WTC11 (cell line): ENCODE results near the gene TCHH. TPM values are rescaled to one million over a fixed set of nuclear protein-coding genes. Genes with fewer than 3 reads are reported as not detected.

Source experiments
- ATAC-seq: fragments of 200-7000 bp; cut with Tn5 transposase; 2 replicates; pipeline ENCODE4 v1.10.0; 2021; ENCODE audit warnings: mild to moderate bottlenecking, moderate library complexity
- CTCF ChIA-PET: fragments of 300-600 bp; sonication (Branson Sonifier 250); formaldehyde crosslinking; loops from one replicate; lab custom pipeline; 2021; ENCODE audit warnings: antibody characterized with exemption; lab: Charles Lee
- POLR2A ChIA-PET: fragments of 350-600 bp; sonication (Branson Sonifier 250); formaldehyde crosslinking; loops from one replicate; lab custom pipeline; 2021; ENCODE audit warnings: antibody characterized with exemption; lab: Charles Lee
- DNase-seq: peaks from one replicate; pipeline ENCODE4 v3.0.0; 2021; ENCODE audit warnings: low spot score
- H3K27ac Mint-ChIP-seq: 2 replicates; pipeline ENCODE4 v1.8.0; 2021; ENCODE audit warnings: mixed read lengths
- H3K27me3 Mint-ChIP-seq: 2 replicates; pipeline ENCODE4 v1.8.0; 2021; ENCODE audit warnings: low read depth, mild to moderate bottlenecking, moderate library complexity, mixed read lengths
- H3K36me3 Mint-ChIP-seq: 2 replicates; pipeline ENCODE4 v1.8.0; 2021; ENCODE audit warnings: mixed read lengths
- H3K4me1 Mint-ChIP-seq: 2 replicates; pipeline ENCODE4 v1.8.0; 2022; ENCODE audit warnings: mixed read lengths
- H3K4me3 Mint-ChIP-seq: 2 replicates; pipeline ENCODE4 v1.8.0; 2021; ENCODE audit warnings: mild to moderate bottlenecking, moderate library complexity, mixed read lengths
- H3K9me3 Mint-ChIP-seq: 2 replicates; pipeline ENCODE4 v1.8.0; 2021; ENCODE audit warnings: mixed read lengths
- AFF4 ChIP-seq: sonication (generic); formaldehyde crosslinking; IDR thresholded peaks from 2 replicates; pipeline ENCODE4 v1.8.1; 2023; ENCODE audit warnings: mild to moderate bottlenecking, missing genetic modification reagents, borderline replicate concordance
- ATF2 ChIP-seq: sonication (generic); formaldehyde crosslinking; IDR thresholded peaks from 2 replicates; pipeline ENCODE4 v1.8.1; 2022; ENCODE audit warnings: low read depth, missing genetic modification reagents, borderline replicate concordance
- CDX4 ChIP-seq: fragments of 250-450 bp; sonication (Bioruptor Pico); IDR thresholded peaks from 2 replicates; pipeline ENCODE4 v1.9.0; 2021; ENCODE audit warnings: moderate library complexity, mild to moderate bottlenecking, inconsistent platforms, borderline replicate concordance
- CREM ChIP-seq: sonication (generic); formaldehyde crosslinking; IDR thresholded peaks from 2 replicates; pipeline ENCODE4 v1.8.1; 2022; ENCODE audit warnings: mild to moderate bottlenecking, missing genetic modification reagents, moderate library complexity
- FOXJ3 ChIP-seq: sonication (generic); formaldehyde crosslinking; IDR thresholded peaks from 2 replicates; pipeline ENCODE4 v1.9.0; 2021; ENCODE audit warnings: missing genetic modification reagents, mild to moderate bottlenecking, borderline replicate concordance
- FOXP4 ChIP-seq: sonication (generic); formaldehyde crosslinking; IDR thresholded peaks from 2 replicates; pipeline ENCODE4 v1.8.0; 2022; ENCODE audit warnings: mild to moderate bottlenecking, missing genetic modification reagents
- HMGA2 ChIP-seq: fragments of 250-450 bp; sonication (Bioruptor Pico); IDR thresholded peaks from 2 replicates; pipeline ENCODE4 v1.4.0; 2021; ENCODE audit warnings: mild to moderate bottlenecking, moderate library complexity
- JUN ChIP-seq: sonication (generic); formaldehyde crosslinking; IDR thresholded peaks from 2 replicates; pipeline ENCODE4 v1.8.0; 2023; ENCODE audit warnings: mild to moderate bottlenecking, missing genetic modification reagents
- MYBL2 ChIP-seq: sonication (generic); formaldehyde crosslinking; IDR thresholded peaks from 2 replicates; pipeline ENCODE4 v1.8.1; 2023; ENCODE audit warnings: mild to moderate bottlenecking, moderate library complexity, missing genetic modification reagents
- SOX15 ChIP-seq: fragments of 250-450 bp; sonication (Bioruptor Pico); IDR thresholded peaks from 2 replicates; pipeline ENCODE4 v1.9.0; 2021; ENCODE audit warnings: mild to moderate bottlenecking
- SP1 ChIP-seq: sonication (generic); formaldehyde crosslinking; conservative IDR thresholded peaks from 2 replicates; pipeline ENCODE4 v1.8.1; 2022; ENCODE audit warnings: missing genetic modification reagents
- TCF7 ChIP-seq: sonication (generic); formaldehyde crosslinking; IDR thresholded peaks from 2 replicates; pipeline ENCODE4 v1.8.0; 2022; ENCODE audit warnings: mild to moderate bottlenecking, low read depth, missing genetic modification reagents, moderate library complexity
- TEAD4 ChIP-seq: sonication (generic); formaldehyde crosslinking; IDR thresholded peaks from 2 replicates; pipeline ENCODE4 v1.8.0; 2022; ENCODE audit warnings: mild to moderate bottlenecking, missing genetic modification reagents
- USF2 ChIP-seq: sonication (generic); formaldehyde crosslinking; IDR thresholded peaks from 2 replicates; pipeline ENCODE4 v1.8.1; 2023; ENCODE audit warnings: mild to moderate bottlenecking, missing genetic modification reagents, moderate library complexity
- ZNF396 ChIP-seq: fragments of 250-450 bp; sonication (Bioruptor Pico); IDR thresholded peaks from 2 replicates; pipeline ENCODE4 v1.8.0; 2021; ENCODE audit warnings: mild to moderate bottlenecking, moderate library complexity, borderline replicate concordance
- ZNF423 ChIP-seq: fragments of 250-450 bp; sonication (Bioruptor Pico); IDR thresholded peaks from 2 replicates; pipeline ENCODE4 v2.1.2; 2022; ENCODE audit warnings: mild to moderate bottlenecking, moderate library complexity
- ZNF512 ChIP-seq: sonication (generic); formaldehyde crosslinking; IDR thresholded peaks from 2 replicates; pipeline ENCODE4 v1.8.1; 2022; ENCODE audit warnings: missing genetic modification reagents, borderline replicate concordance
- ZNF671 ChIP-seq: fragments of 250-450 bp; sonication (Bioruptor Pico); IDR thresholded peaks from 2 replicates; pipeline ENCODE4 v1.8.0; 2021; ENCODE audit warnings: mild to moderate bottlenecking
- total RNA-seq: library from RNA; stranded (reverse); gene quantifications from 3 replicates; pipeline ENCODE4 v1.2.3, GENCODE V29; 2021
- TF ChIP-seq, protein P1 (sequence below): sonication (generic); formaldehyde crosslinking; conservative IDR thresholded peaks from 2 replicates; pipeline ENCODE4 v1.8.1; 2023; ENCODE audit warnings: mild to moderate bottlenecking, low read depth, missing genetic modification reagents, moderate library complexity
- TF ChIP-seq, protein P2 (sequence below): fragments of 250-450 bp; sonication (Bioruptor Pico); IDR thresholded peaks from 2 replicates; pipeline ENCODE4 v2.1.2; 2022; ENCODE audit warnings: mild to moderate bottlenecking, moderate library complexity
- TF ChIP-seq, protein P3 (sequence below): sonication (generic); formaldehyde crosslinking; IDR thresholded peaks from 2 replicates; pipeline ENCODE4 v1.8.1; 2023; ENCODE audit warnings: mild to moderate bottlenecking, missing genetic modification reagents

Gene TCHH
- total RNA-seq, 1 experiment from 2014 or later: 0.04 TPM

GRCh38 chr1:152111515-152111968, 3.7 kb downstream of the TCHH start:
- H3K9me3 Mint-ChIP-seq: peaks cover 10% of the 10 kb centered on the region
- peaks cover 7% of the 10 kb centered on the region; the same call in 1 of the 2 replicates for H3K36me3 Mint-ChIP-seq
- H3K27ac Mint-ChIP-seq: no peak overlapping the region
- no peaks in the 10 kb centered on the region; the same call in 1 of the 2 replicates for H3K27me3 Mint-ChIP-seq
- ChIA-PET POLR2A (no interaction called here), CTCF (interaction anchor here (0.7 to 5.8 kb wide), 7 partner anchors 24 to 110 kb away, joined by 3 to 41 read pairs (median 5); partner anchors contain the start of gene S100A11)
- no peak overlapping the region for H3K4me3 Mint-ChIP-seq
- DNase-seq (peak; percentile 51), ATAC-seq (peak; percentile 31)
- no peaks in the 10 kb centered on the region; the same call in 1 of the 2 replicates for H3K4me1 Mint-ChIP-seq
- TF ChIP-seq CREM (CRISPR knock-in tag) (peak; percentile 45; the same call in 1 of the 2 replicates), TEAD4 (CRISPR knock-in tag) (no peak; the same call in 1 of the 2 replicates), ZNF396 (CRISPR knock-in tag) (no peak), CDX4 (CRISPR knock-in tag) (no peak), SOX15 (CRISPR knock-in tag) (no peak), ATF2 (CRISPR knock-in tag) (peak; percentile 76; the same call in 1 of the 2 replicates), ZNF512 (peak; percentile 36; the same call in 1 of the 2 replicates), USF2 (CRISPR knock-in tag) (no peak), TCF7 (CRISPR knock-in tag) (peak; percentile 94), ZNF671 (CRISPR knock-in tag) (no peak), SP1 (peak; percentile 63; the same call in 1 of the 2 replicates), FOXP4 (CRISPR knock-in tag) (peak; percentile 100), ZNF423 (CRISPR knock-in tag) (no peak), HMGA2 (no peak), MYBL2 (CRISPR knock-in tag) (peak; percentile 97), JUN (peak; percentile 92), AFF4 (CRISPR knock-in tag) (no peak), FOXJ3 (0 out of 2 replicates have a peak, but pooled peaks have one; percentile 14)
- TF ChIP-seq, protein P1, sequence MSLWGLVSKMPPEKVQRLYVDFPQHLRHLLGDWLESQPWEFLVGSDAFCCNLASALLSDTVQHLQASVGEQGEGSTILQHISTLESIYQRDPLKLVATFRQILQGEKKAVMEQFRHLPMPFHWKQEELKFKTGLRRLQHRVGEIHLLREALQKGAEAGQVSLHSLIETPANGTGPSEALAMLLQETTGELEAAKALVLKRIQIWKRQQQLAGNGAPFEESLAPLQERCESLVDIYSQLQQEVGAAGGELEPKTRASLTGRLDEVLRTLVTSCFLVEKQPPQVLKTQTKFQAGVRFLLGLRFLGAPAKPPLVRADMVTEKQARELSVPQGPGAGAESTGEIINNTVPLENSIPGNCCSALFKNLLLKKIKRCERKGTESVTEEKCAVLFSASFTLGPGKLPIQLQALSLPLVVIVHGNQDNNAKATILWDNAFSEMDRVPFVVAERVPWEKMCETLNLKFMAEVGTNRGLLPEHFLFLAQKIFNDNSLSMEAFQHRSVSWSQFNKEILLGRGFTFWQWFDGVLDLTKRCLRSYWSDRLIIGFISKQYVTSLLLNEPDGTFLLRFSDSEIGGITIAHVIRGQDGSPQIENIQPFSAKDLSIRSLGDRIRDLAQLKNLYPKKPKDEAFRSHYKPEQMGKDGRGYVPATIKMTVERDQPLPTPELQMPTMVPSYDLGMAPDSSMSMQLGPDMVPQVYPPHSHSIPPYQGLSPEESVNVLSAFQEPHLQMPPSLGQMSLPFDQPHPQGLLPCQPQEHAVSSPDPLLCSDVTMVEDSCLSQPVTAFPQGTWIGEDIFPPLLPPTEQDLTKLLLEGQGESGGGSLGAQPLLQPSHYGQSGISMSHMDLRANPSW (CRISPR knock-in tag): no peak
- TF ChIP-seq, protein P2, sequence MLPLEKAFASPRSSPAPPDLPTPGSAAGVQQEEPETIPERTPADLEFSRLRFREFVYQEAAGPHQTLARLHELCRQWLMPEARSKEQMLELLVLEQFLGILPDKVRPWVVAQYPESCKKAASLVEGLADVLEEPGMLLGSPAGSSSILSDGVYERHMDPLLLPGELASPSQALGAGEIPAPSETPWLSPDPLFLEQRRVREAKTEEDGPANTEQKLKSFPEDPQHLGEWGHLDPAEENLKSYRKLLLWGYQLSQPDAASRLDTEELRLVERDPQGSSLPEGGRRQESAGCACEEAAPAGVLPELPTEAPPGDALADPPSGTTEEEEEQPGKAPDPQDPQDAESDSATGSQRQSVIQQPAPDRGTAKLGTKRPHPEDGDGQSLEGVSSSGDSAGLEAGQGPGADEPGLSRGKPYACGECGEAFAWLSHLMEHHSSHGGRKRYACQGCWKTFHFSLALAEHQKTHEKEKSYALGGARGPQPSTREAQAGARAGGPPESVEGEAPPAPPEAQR (CRISPR knock-in tag): no peak
- TF ChIP-seq, protein P3, sequence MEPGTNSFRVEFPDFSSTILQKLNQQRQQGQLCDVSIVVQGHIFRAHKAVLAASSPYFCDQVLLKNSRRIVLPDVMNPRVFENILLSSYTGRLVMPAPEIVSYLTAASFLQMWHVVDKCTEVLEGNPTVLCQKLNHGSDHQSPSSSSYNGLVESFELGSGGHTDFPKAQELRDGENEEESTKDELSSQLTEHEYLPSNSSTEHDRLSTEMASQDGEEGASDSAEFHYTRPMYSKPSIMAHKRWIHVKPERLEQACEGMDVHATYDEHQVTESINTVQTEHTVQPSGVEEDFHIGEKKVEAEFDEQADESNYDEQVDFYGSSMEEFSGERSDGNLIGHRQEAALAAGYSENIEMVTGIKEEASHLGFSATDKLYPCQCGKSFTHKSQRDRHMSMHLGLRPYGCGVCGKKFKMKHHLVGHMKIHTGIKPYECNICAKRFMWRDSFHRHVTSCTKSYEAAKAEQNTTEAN (CRISPR knock-in tag): peak; percentile 90
